ENCODE measurements around the gene CCDC188.
A peak's percentile ranks its signal among the peaks of the same experiment; 100 is the strongest.
"Not testable (repeated sequence)": the region's sequence is repeated elsewhere in the genome, so short reads cannot be mapped to it uniquely, and the experiment has no call there.

The CCDC188 gene

DNA sequence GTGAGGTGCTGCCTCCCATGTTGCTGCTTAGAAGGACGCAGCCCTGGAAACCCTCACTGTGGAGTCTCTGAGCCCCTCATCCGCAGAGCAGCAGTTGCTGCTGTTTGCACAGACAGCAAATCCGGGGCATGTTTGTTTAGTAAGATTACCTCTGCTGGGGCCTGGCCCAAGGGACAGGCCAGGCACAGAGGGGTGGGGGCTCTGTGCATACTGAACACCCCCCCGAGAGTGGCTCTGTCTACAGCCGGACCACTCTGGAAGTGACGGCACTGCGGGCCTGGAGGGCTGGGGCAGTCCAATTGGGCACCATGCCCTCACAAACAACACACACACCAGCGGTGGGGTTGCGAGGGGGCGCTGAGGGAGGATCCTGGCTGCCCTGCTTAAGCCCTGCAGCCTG, 22.9 kb upstream of the CCDC188 start:
- in situ Hi-C loops (cut with MboI; ENCODE audit: low pct_unique_long_range_greater_than_20kb, low sequenced_read_pairs), result no loop called here
- DNase-seq, result no peak

DNA sequence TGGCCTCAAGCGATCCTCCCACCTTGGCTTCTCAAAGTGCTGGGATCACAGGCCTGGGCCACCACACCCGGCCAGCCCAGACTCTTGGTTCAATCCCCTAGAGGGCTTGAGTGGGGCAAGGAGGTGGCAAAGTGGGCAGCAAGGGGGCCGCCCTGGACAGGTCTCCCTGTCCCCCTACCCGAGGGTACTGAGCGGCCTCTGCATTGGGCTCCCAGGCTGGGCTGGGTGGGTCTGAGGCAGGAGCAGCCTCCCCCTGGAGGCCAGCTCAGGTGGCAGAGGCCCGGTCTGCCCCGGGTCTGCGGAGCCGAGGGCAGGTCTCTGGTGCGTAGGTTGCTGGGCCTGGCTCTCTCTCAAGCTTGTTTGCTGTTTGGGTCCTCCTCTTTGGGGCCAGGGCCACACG, 22.4 kb upstream of the CCDC188 start:
- in situ Hi-C loops (cut with MboI; ENCODE audit: low pct_unique_long_range_greater_than_20kb, low sequenced_read_pairs), result no loop called here
- no peak for DNase-seq

DNA sequence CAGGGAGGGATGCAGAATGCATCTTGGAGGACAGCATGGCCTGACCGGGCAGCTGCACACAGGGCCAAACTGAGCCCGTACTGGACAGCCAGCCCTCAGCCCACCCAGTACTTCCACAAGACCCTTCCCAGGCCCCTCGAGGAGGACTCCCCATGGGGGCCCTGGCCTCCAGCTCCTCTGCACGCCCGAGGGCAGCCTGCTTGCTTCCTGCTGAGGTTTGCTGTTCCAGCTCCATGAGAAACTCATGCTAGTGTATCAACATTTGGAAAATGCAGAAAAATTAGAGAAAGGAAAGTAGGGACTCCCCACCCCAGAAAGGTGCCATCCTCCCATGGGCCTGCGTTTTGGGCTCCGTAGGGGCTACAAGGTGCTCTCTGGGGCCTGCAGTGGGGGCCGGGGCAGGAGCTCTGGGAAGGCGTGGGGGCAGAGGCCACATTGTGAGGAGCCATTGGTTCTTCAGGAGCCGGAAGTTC, 21.3 kb upstream of the CCDC188 start:
- in situ Hi-C loops (cut with MboI; ENCODE audit: low pct_unique_long_range_greater_than_20kb, low sequenced_read_pairs), result no loop called here
- no peak for DNase-seq

DNA sequence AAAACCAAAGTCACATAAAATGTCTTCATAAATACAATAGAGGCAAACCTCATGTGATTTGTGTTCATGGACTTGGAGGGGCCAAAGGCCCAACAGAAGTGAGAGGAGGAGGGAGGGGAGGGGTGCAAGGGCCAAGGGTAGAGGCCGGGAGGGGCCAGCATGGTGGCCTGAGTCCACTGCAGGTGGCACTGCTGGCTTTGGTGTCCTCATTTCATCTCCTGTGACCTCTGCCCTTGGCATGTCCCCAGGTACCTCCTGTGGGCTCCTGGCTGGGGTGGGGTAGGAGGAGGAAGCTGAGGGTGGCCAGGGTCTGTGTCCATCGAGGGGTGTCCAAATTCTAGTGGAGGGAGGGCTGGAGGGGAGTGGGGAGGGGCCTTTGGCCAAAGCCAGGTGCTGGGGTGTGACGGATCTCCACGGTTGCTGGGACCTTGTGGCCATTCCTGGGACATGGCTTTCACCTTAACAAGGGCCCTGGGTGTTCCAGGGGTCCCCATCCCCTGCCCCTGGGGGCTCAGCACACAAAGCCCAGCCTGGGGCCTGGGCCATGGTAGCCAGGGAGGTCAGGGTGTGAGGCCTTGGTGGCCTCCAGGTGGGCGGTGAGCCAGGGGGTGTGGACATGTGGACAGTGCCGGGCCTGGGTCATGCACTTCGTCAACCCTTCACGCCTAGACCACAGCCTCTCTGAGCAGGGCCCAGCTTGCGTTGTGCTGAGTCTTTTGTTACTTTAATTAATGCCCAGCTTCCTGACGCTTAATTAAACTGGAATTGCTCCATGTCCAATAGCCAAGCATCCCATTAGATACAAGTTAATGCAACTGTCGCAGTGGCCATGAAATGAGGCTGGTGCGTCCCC, 20.7 kb upstream of the CCDC188 start:
- in situ Hi-C loops (cut with MboI; ENCODE audit: low pct_unique_long_range_greater_than_20kb, low sequenced_read_pairs), result no loop called here
- DNase-seq, result no peak

DNA sequence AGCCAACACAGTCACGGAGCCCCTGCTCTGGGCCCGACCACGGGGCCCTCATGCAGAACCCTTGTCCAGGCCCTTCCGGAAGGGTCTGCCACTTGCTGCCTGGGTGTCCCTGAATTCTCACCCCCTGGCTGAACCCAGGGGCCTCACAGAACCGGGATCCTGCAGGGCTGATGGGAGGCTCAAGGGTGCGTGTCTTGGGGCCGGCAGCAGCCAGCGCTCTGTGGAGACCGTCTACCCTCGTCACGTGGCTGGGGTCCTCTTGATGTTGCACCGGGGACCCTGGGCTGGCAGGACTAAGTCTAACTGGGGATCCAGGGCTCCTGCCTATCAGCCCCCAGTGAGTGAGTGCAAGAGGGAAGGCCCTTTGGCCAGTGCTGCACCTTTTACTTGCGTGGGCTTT, 19.3 kb upstream of the CCDC188 start:
- in situ Hi-C loops (cut with MboI; ENCODE audit: low pct_unique_long_range_greater_than_20kb, low sequenced_read_pairs), result no loop called here
- DNase-seq, result no peak

DNA sequence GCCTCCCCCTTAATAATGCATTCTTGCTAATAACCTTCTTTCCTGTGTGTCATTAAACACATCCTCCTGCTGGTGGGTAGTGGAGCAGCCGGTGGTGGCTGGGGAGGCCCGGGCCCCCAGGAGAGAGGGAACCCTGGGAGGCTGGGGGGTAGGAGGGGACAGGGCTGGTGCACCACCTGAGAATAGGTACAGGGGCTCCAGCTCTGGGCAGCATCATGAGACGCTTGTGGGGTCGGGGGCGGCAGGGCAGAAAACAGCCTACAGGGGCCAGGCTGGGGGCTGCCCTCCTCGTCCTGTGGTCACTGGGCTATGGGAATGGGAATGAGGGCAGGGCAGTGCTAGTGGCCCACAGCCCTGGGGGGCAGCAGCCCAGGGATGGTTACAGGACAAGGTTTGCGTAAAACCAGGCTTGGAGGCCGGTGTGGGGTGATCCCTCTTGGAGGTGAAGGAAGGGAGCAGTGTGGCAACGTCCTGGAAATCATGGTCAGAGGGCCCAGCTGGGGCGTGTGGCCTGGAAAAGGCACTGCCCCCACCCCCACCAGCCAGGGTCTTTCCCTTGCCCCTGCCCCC, 18.5 kb upstream of the CCDC188 start:
- no peak for DNase-seq
- in situ Hi-C loops (cut with MboI; ENCODE audit: low pct_unique_long_range_greater_than_20kb, low sequenced_read_pairs), result no loop called here

DNA sequence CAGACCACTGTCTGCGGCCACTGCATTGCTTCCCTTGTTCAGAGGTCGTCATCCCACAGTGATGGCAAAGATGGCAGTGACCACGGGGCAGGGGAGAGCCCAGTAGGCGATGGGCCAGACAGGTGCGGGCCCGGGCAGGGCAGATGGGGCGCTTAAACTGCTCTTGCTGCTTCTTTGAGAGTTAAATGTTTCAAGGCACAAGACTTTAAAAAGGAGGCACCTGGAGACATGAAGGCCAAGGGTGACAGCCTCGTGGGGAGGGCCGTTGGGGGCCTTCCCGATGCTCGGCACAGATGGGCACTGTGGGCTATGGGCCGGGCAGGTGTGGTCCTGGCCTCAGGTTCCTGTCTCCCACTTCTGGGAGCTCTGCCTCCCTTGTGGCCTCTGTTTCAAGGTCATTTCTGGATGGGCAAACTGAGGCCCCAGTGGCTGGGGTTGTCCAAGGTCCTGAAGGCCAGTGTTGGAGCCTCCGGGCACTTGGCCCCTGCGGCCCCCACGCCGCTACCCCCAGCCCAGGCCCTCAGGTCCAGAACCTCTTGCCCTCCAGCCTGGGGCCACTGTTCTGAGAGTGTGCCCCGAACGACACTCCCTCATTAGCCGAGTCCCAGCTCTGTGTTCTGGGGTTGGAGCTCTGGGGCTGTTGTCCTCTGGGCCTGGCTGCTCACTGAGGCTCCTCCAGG, 16.9 kb upstream of the CCDC188 start:
- in situ Hi-C loops (cut with MboI; ENCODE audit: low pct_unique_long_range_greater_than_20kb, low sequenced_read_pairs), result no loop called here
- no peak for DNase-seq

DNA sequence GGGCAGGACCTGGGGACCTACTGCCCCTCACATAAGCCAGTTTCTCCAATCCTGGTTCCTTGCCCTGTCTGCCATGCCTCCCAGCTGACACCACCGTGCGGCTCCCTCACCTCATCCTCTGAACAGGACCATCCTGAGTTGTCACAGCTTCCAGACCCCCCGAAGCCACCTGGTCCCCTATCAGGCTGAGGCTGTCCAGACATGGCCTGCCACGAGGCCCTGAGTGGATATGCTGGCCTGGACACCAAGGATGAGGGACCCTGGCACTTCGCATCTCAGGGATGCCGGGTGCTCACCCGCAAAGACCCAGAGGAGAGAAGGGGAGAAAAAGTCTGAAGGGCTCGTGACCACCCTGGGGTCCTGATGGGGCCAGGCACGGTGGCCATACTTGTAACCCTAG, 15.8 kb upstream of the CCDC188 start:
- in situ Hi-C loops (cut with MboI; ENCODE audit: low pct_unique_long_range_greater_than_20kb, low sequenced_read_pairs), result no loop called here
- DNase-seq, result no peak

DNA sequence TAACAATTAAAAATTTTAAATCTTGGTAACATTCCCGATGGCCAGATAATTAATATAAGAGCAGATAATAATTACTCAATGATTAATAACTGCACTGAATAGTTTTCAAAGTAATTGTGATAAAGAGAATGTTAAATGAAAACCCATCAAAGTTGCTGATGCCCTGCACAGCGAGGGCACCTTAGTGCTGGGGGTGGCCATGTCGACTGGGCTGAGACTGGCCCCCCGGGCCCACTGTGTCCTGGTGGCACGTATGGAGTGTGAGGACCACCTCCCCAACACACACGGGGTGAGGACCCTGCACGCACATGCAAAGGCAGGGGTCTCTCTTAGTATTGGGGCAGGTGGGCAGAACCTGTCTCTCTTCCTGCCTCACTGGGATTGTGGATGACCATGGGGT, 15.1 kb upstream of the CCDC188 start:
- in situ Hi-C loops (cut with MboI; ENCODE audit: low pct_unique_long_range_greater_than_20kb, low sequenced_read_pairs), result no loop called here
- DNase-seq, result no peak

GRCh38 chr22:20165421-20165820, 14.6 kb upstream of the CCDC188 start:
- in situ Hi-C loops (cut with MboI; ENCODE audit: low pct_unique_long_range_greater_than_20kb, low sequenced_read_pairs), result no loop called here
- no peak for DNase-seq

- in situ Hi-C loops (cut with MboI; ENCODE audit: low pct_unique_long_range_greater_than_20kb, low sequenced_read_pairs), result no loop called here
- DNase-seq, result no peak
Measured at GRCh38 chr22:20164863-20165262, 14.0 kb upstream of the CCDC188 start.

DNA sequence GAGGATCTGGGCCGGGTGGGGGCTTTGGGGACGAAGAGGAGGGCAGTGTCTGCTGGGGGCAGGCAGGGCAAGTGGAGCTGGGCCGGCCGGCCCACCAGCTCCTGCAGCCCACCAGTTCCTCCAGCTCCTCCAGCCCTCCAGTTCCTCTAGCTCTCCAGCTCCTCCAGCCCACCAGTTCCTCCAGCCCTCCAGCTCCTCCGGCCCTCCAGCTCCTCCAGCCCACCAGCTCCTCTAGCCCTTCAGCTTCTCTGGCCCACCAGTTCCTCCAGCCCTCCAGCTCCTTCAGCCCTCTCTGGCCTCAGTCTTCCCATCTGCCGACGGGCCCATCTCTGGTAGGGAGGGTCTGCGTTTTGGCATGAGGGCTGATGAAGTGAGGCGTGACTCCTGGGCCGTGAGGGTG, 9.2 kb upstream of the CCDC188 start:
- in situ Hi-C loops (cut with MboI; ENCODE audit: low pct_unique_long_range_greater_than_20kb, low sequenced_read_pairs), result no loop called here
- no peak for DNase-seq

- DNase-seq; in situ Hi-C loops (cut with MboI; ENCODE audit: low pct_unique_long_range_greater_than_20kb, low sequenced_read_pairs): not testable (repeated sequence)
Measured at GRCh38 chr22:20159531-20159930, 8.7 kb upstream of the CCDC188 start.

DNA sequence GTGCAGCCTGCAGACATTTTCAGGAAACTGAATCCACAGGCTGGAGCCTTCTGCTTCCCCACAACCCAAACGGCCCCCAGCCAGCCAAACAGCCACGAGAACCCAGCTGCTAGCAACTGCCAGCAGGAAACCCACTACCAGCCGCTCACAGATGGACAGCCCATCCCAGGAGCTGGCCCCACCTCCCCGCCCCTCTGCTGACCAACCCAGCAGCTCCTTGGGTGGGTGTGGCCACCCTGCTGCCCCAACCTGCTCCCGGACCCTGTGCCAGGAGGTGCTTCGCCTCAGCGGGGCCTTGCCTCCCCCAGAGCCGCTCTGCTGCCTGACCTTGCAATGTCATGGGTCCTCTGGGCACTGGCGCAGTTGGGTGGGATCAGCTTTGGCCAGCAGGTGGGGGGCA, 8.2 kb upstream of the CCDC188 start:
- in situ Hi-C loops (cut with MboI; ENCODE audit: low pct_unique_long_range_greater_than_20kb, low sequenced_read_pairs), result no loop called here
- DNase-seq, result peak; percentile 58

DNA sequence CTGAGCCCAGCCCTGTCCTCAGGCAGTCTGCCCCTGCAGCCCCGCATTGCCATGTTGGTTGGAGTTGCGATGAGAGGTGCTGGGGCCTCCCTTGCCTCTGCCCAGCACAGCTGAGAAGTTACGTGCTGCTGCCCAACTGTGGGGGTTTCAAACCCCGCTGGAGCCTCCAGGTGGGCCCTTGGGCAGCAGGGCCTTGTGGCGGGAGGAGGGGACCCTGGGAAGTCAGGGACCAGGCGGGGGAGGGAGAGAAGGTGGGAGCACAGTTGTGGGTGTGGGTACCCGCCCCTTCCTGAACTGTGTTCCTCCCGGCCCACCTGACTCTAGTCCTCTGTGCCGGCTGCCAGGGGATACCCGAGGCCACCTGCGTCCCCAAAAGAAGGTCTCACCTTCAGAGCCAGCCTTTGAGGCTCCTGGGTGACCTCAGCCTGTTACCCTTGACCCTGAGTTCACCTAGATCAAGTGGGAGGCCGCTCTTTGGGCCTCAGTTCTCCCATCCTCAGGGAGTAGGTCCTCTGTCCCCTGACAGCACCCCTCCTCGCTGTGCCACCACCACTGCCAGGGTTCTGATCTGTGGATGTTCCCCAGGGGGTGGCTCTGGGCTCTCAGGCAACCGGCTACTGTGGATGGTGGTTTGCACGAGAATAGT, 7.7 kb upstream of the CCDC188 start:
- in situ Hi-C loops (cut with MboI; ENCODE audit: low pct_unique_long_range_greater_than_20kb, low sequenced_read_pairs), result no loop called here
- DNase-seq, result no peak

DNA sequence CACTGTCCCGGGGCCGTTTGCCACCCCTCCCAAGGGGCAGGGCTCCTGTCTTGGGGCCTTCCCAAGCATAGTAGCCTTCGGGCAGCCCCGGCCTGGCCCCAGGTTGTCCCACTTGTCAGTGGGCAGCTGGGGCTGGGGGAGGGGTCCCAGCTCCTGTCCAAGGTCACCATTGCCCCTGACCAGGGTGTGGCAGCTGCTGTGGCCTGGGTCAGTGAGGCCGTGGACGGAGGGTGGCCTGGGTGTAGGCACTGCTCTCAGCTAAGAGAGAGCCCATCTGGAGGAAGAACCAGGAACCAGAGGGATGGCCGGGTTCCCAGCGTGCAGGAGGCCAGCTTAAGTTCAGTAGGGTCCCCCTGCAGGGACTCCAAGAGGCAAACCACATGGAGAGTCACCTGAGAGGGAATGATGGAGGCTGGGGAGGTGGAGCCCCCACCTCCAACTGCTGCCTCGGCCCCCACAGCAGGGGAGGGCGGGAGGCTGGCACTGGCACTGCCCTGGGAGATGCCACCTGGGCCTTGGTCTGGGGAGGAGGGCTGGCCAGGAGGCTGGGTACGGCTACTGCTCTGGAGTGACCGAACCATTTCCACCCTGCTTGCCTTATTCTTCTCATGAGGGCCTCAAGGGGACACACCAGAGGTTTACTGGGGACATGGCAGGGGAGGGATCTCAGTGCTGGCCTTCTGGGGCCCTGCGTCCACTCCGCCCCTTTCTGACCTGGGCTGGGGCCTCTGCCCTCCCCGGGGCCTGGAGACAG, 6.8 kb upstream of the CCDC188 start:
- DNase-seq, result no peak
- in situ Hi-C loops (cut with MboI; ENCODE audit: low pct_unique_long_range_greater_than_20kb, low sequenced_read_pairs), result no loop called here

DNA sequence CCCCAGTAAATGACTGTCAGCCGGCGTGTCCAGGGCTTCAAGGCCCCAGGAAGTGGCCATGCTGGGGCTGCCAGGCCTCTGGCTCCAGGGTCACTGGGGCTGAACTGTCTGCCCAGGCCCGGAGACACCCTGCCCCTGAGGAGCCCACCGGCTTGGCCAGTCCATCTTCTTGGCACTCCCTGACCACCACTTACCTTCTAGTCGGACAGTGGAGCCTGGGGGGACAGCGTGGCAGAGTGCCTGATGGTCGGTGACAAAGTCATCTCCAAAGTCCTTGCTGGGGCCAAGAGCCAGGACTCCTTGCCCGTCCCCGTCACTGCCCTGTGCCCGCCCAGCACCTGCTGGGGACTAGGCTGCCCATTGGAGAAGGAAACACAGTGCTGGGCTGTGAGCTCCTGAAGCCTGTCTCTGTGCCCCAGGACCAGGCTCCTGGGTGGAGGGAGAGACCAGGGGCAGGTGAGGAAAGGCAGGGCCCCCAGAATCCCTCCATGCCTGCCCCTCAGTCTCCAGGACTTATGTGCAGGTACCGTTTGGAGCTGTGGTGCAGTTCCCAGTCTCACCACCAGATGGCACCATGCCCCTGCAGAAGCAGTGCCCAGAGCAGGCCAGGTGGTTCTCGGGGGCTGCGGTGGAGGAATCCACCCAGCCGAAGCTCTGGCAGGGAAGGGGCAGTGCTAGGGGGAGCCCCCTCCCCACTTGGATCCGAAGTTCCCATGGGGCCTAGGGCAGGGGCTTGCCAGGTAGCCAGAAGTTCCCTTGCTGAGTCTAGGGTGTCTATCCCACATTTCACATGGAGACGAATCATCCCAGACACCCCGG, 6.0 kb upstream of the CCDC188 start:
- peak; percentile 83 for DNase-seq
- in situ Hi-C loops (cut with MboI; ENCODE audit: low pct_unique_long_range_greater_than_20kb, low sequenced_read_pairs), result no loop called here

DNA sequence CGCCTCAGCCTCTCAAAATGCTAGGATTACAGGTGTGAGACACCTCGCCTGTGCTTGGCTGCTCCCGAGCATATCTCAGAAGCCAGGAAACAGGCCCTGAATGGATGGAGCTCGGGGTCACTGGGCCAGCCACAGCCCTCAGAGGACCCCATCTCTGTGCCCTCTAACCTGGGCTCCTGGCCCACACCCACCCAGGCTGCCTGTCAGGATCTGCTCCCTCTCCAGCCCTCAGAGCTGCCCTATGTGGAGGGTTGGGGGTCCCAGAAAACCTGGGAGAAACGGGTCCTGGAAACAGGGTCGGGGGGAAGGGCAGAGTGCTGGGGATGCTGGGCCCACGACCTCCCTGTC, 5.2 kb upstream of the CCDC188 start:
- in situ Hi-C loops (cut with MboI; ENCODE audit: low pct_unique_long_range_greater_than_20kb, low sequenced_read_pairs), result no loop called here
- DNase-seq, result no peak
